Measurements from ENCODE around the gene MED15.
"Not testable (repeated sequence)": the region's sequence is repeated elsewhere in the genome, so short reads cannot be mapped to it uniquely, and the experiment has no call there.

MED15 gene

GRCh38 chr22:20615021-20615420, 107.6 kb downstream of the MED15 start:
- no peak for FAIRE-seq
- DNase-seq (ENCODE audit: insufficient read length, low spot score), result no peak
- no peak for TF ChIP-seq POLR2A (IDR thresholded peaks at IDR 0.05; ENCODE audit: low read depth, low read length)

- TF ChIP-seq POLR2A (IDR thresholded peaks at IDR 0.05; ENCODE audit: low read depth, low read length), result no peak
- DNase-seq (ENCODE audit: insufficient read length, low spot score) (no peak), FAIRE-seq (no peak)
These were observed 108.4 kb downstream of the MED15 start for GRCh38 chr22:20615533-20616450.

- DNase-seq (ENCODE audit: insufficient read length, low spot score) (no peak), FAIRE-seq (no peak)
These were observed 109.1 kb downstream of the MED15 start for GRCh38 chr22:20616451-20617043.

GRCh38 chr22:20618488-20618887, 111.1 kb downstream of the MED15 start:
- FAIRE-seq (no peak), DNase-seq (ENCODE audit: insufficient read length, low spot score) (no peak)
- TF ChIP-seq POLR2A (IDR thresholded peaks at IDR 0.05; ENCODE audit: low read depth, low read length), result no peak

More at GRCh38 chr22:20616451-20617043, 109.1 kb downstream of the MED15 start:
- no peak for TF ChIP-seq POLR2A (IDR thresholded peaks at IDR 0.05; ENCODE audit: low read depth, low read length)

GRCh38 chr22:20619045-20619892, 111.9 kb downstream of the MED15 start:
- no peak for TF ChIP-seq POLR2A (IDR thresholded peaks at IDR 0.05; ENCODE audit: low read depth, low read length)
- DNase-seq (ENCODE audit: insufficient read length, low spot score), result no peak
- FAIRE-seq, result no peak

- FAIRE-seq; DNase-seq (ENCODE audit: insufficient read length, low spot score): not testable (repeated sequence)
These were observed 112.4 kb downstream of the MED15 start for GRCh38 chr22:20619893-20620194.

- FAIRE-seq, result no peak
- TF ChIP-seq POLR2A (IDR thresholded peaks at IDR 0.05; ENCODE audit: low read depth, low read length), result no peak
These were observed 113.8 kb downstream of the MED15 start for GRCh38 chr22:20621162-20621561.

GRCh38 chr22:20622650-20623339, 115.4 kb downstream of the MED15 start:
- no peak for DNase-seq (ENCODE audit: insufficient read length, low spot score)
- TF ChIP-seq POLR2A (IDR thresholded peaks at IDR 0.05; ENCODE audit: low read depth, low read length), result no peak
- no peak for FAIRE-seq

More at GRCh38 chr22:20621162-20621561, 113.8 kb downstream of the MED15 start:
- no peak for DNase-seq (ENCODE audit: insufficient read length, low spot score)

- FAIRE-seq (no peak), DNase-seq (ENCODE audit: insufficient read length, low spot score) (no peak)
- TF ChIP-seq POLR2A (IDR thresholded peaks at IDR 0.05; ENCODE audit: low read depth, low read length), result no peak
These were observed 116.8 kb downstream of the MED15 start for GRCh38 chr22:20624161-20624616.

GRCh38 chr22:20625270-20625669, 117.9 kb downstream of the MED15 start:
- DNase-seq (ENCODE audit: insufficient read length, low spot score) (no peak), FAIRE-seq (no peak)
- no peak for TF ChIP-seq POLR2A (IDR thresholded peaks at IDR 0.05; ENCODE audit: low read depth, low read length)

- DNase-seq (ENCODE audit: insufficient read length, low spot score) (no peak), FAIRE-seq (no peak)
- TF ChIP-seq POLR2A (IDR thresholded peaks at IDR 0.05; ENCODE audit: low read depth, low read length), result no peak
These were observed 119.4 kb downstream of the MED15 start for GRCh38 chr22:20626811-20627210.

- TF ChIP-seq POLR2A (IDR thresholded peaks at IDR 0.05; ENCODE audit: low read depth, low read length), result no peak
- no peak for FAIRE-seq
- DNase-seq (ENCODE audit: insufficient read length, low spot score), result no peak
These were observed 120.0 kb downstream of the MED15 start for GRCh38 chr22:20627432-20627831.

- no peak for TF ChIP-seq POLR2A (IDR thresholded peaks at IDR 0.05; ENCODE audit: low read depth, low read length)
- FAIRE-seq (no peak), DNase-seq (ENCODE audit: insufficient read length, low spot score) (no peak)
These were observed 120.9 kb downstream of the MED15 start for GRCh38 chr22:20628081-20628939.

All from H54 (cell line).